ENCODE measurements around the gene BEST1. TPM values are rescaled to one million over a fixed set of nuclear protein-coding genes. Genes with fewer than 3 reads are reported as not detected.

BEST1 gene
- total RNA-seq, 1 donor from 2014 or later: 4.5 TPM

DNA sequence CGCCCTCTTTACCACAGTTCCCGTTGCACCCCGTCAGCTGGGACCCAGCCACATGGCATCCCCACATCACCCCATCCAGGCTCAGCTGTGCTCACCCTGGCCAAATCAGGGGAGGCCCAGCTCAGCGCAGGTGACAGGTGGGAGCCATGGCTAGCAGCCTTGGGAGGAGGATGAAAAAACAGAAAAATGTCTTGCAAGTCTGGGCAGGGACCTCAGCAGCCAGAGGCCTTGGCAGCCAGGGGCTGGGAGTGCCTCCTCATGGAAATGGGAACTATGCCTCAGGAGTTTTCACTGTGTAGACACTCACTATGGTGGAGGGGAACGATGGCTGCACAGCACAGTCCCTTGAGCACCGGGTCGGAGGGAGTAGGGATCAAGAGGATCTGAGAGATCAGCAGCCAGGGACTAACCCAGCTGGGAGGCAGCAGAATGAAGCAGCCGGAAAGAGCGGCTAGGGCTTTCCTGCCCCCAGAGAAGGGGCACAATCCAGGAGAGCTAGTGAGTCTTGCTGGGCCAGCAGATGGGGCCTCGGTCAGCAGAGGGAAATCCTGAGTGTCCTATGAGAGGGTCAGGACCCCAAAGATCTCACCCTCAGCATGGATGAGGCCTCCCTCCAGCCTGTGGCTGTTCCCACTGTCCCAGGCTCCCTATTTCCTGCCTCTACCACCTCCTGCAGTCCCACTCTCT, 23.5 kb downstream of the BEST1 start:
- Mint-ChIP-seq H3K27me3 (ENCODE audit: low read depth) (no peaks in the 10 kb centered on the region), H3K4me1 (ENCODE audit: low read depth) (peaks cover 88% of the 10 kb centered on the region), H3K4me3 (ENCODE audit: unreplicated experiment) (no peak overlapping the region), H3K27ac (ENCODE audit: unreplicated experiment) (peak overlapping the region; percentile 97), H3K9me3 (ENCODE audit: low read depth) (no peaks in the 10 kb centered on the region), H3K36me3 (ENCODE audit: low read depth) (no peaks in the 10 kb centered on the region)
- TF ChIP-seq, protein P1, sequence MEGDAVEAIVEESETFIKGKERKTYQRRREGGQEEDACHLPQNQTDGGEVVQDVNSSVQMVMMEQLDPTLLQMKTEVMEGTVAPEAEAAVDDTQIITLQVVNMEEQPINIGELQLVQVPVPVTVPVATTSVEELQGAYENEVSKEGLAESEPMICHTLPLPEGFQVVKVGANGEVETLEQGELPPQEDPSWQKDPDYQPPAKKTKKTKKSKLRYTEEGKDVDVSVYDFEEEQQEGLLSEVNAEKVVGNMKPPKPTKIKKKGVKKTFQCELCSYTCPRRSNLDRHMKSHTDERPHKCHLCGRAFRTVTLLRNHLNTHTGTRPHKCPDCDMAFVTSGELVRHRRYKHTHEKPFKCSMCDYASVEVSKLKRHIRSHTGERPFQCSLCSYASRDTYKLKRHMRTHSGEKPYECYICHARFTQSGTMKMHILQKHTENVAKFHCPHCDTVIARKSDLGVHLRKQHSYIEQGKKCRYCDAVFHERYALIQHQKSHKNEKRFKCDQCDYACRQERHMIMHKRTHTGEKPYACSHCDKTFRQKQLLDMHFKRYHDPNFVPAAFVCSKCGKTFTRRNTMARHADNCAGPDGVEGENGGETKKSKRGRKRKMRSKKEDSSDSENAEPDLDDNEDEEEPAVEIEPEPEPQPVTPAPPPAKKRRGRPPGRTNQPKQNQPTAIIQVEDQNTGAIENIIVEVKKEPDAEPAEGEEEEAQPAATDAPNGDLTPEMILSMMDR (IDR thresholded peaks at IDR 0.05): no peak
- DNase-seq (ENCODE audit: low spot score): no peak

DNA sequence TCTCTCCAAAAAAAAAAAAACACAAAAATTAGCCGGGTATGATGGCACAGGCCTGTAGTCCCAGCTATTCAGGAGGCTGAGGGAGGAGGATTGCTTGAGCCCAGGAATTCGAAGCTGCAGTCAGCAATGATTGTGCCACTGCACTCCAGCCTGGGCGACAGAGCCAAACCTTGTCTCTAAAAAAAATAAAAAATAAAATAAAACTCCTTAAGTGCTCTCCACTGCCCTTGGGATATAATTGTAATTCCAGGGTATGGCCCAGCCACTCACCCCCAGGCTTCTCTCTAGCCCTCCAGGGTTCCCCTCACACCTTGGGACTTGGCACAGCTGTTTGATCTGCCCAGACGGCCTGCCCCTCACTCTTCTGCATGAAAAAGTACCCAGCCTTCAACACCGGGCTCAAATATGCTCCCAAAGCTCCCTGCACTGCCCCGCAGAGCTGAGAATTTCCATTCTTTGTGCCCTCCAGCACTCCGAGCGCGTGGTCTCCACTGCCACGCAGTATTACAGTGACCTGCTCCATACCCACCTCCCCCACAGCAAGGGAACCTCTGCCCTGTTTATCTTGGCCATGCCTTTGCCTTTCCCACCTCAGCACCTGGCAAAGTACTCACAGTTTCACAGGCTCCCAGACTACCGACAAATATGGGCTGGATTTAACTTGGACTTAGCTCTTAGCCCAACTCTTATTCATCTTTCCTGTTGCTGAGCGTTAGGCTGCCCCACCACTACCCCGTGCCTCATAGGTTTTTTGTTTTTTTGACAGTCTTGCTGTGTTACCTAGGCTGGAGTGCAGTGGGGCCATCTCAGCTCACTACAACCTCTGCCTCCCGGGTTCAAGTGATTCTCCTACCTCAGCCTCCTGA, 24.8 kb downstream of the BEST1 start:
- Mint-ChIP-seq H3K27ac (ENCODE audit: unreplicated experiment) (peak overlapping the region; percentile 97), H3K36me3 (ENCODE audit: low read depth) (no peaks in the 10 kb centered on the region), H3K27me3 (ENCODE audit: low read depth) (no peaks in the 10 kb centered on the region), H3K9me3 (ENCODE audit: low read depth) (no peaks in the 10 kb centered on the region), H3K4me3 (ENCODE audit: unreplicated experiment) (peak overlapping the region; percentile 46), H3K4me1 (ENCODE audit: low read depth) (peaks cover 84% of the 10 kb centered on the region)
- TF ChIP-seq, protein P1 (IDR thresholded peaks at IDR 0.05): no peak
- no peak for DNase-seq (ENCODE audit: low spot score)

DNA sequence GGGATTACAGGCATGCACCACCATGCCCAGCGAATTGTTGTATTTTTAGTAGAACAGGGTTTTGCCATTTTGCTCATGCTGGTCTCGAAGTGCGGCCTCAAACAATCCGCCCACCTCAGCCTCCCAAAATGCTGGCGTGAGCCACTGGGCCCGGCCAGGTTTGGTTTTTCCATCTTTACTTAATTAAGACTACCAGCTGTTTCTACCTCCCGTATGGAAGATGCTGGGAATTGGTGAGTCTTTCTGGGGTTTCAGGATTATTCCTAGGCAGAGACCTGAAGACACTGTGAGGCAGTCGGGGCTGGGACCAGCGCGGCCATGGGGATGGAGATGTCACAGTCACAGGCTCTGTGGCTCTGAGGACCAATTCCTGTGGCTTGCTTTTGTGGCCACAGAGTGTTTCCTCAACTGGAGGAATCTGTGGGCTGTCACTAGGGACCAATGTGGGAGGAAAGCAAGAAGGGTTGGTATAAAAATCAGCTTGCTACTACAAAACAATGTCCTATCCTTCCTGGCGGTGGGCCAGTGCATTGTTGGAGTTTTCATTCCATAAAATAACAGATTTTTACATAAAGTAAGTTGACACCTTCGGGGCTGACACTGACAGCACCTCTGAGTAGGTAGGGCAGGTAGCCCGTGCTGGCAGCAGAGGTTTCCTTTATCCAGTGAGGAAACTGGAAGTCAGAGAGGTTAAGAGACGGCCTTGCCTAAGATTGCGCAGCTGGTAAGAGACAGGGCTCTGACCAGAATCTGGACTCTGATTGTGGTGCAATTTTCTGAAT, 25.7 kb downstream of the BEST1 start:
- H3K27me3 Mint-ChIP-seq (ENCODE audit: low read depth): no peaks in the 10 kb centered on the region
- H3K4me3 Mint-ChIP-seq (ENCODE audit: unreplicated experiment): no peak overlapping the region
- peaks cover 81% of the 10 kb centered on the region for H3K4me1 Mint-ChIP-seq (ENCODE audit: low read depth)
- H3K36me3 Mint-ChIP-seq (ENCODE audit: low read depth): no peaks in the 10 kb centered on the region
- no peaks in the 10 kb centered on the region for H3K9me3 Mint-ChIP-seq (ENCODE audit: low read depth)
- no peak for DNase-seq (ENCODE audit: low spot score)
- TF ChIP-seq, protein P1 (IDR thresholded peaks at IDR 0.05): no peak
- H3K27ac Mint-ChIP-seq (ENCODE audit: unreplicated experiment): peak overlapping the region; percentile 97

DNA sequence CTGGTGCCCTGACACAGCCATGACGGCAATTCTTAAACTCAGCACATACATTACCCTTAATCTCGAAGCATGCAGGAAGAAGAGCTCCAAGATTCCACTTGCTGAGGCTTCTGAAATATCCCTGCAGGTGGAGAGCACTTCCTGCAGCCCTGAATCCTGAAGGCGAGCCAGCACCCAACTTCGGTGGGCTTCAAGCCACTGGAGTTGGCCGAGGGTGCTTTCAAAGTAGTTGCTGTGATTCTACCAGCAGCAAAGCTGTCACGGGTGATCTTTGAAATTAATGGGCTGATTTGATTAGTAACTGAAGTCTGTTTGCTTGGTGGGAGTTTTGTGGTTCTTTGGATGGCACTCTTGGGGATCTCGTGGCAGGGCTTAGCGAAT, 26.3 kb downstream of the BEST1 start:
- H3K9me3 Mint-ChIP-seq (ENCODE audit: low read depth): no peaks in the 10 kb centered on the region
- DNase-seq (ENCODE audit: low spot score): no peak
- H3K4me1 Mint-ChIP-seq (ENCODE audit: low read depth): peaks cover 81% of the 10 kb centered on the region
- no peak overlapping the region for H3K4me3 Mint-ChIP-seq (ENCODE audit: unreplicated experiment)
- no peaks in the 10 kb centered on the region for H3K27me3 Mint-ChIP-seq (ENCODE audit: low read depth)
- no peaks in the 10 kb centered on the region for H3K36me3 Mint-ChIP-seq (ENCODE audit: low read depth)
- no peak overlapping the region for H3K27ac Mint-ChIP-seq (ENCODE audit: unreplicated experiment)
- TF ChIP-seq, protein P1 (IDR thresholded peaks at IDR 0.05): no peak

Measured in chondrocyte (in vitro differentiated cells).